MM.1S (cell line): Measurements from ENCODE around the gene SLC22A3.

Source experiments
- DNase-seq: peaks from one replicate; pipeline ENCODE4 v3.0.0-alpha.2; 2015
- H2AFZ ChIP-seq: fragments of 300-600 bp; sonication (generic); 2 replicates; pipeline ENCODE4 v1.6.0; 2016; ENCODE audit warnings: antibody characterized with exemption, low read length
- H3F3A ChIP-seq: fragments of 300-600 bp; sonication (generic); 2 replicates; pipeline ENCODE4 v1.6.1; 2016; ENCODE audit warnings: mild to moderate bottlenecking, antibody characterized with exemption, low read length, moderate library complexity, mixed read lengths; ENCODE audit not compliant: insufficient read depth
- H3K27ac ChIP-seq: fragments of 300-600 bp; sonication (generic); 2 replicates; pipeline ENCODE4 v1.5.1; 2016; ENCODE audit warnings: mild to moderate bottlenecking, low read length
- H3K27me3 ChIP-seq: fragments of 300-600 bp; sonication (generic); replicated peaks from 2 replicates; pipeline ENCODE4 v1.6.0; 2016; ENCODE audit warnings: low read length; ENCODE audit not compliant: insufficient read depth
- H3K36me3 ChIP-seq: fragments of 300-600 bp; sonication (generic); replicated peaks from 2 replicates; pipeline ENCODE4 v1.6.1; 2016; ENCODE audit warnings: mild to moderate bottlenecking, low read length, mixed read lengths; ENCODE audit not compliant: insufficient read depth
- H3K4me1 ChIP-seq: fragments of 300-600 bp; sonication (generic); 2 replicates; pipeline ENCODE4 v1.6.1; 2016; ENCODE audit warnings: low read length, mixed read lengths
- H3K4me2 ChIP-seq: fragments of 300-600 bp; sonication (generic); 2 replicates; pipeline ENCODE4 v1.6.0; 2016; ENCODE audit warnings: low read depth, low read length
- H3K4me3 ChIP-seq: fragments of 300-600 bp; sonication (generic); 2 replicates; pipeline ENCODE4 v1.5.1; 2016; ENCODE audit warnings: low read length, mixed read lengths
- H3K79me2 ChIP-seq: fragments of 300-600 bp; sonication (generic); 2 replicates; pipeline ENCODE4 v1.6.1; 2016; ENCODE audit warnings: mixed run types, low read length, mixed read lengths
- H3K9ac ChIP-seq: fragments of 300-600 bp; sonication (generic); 2 replicates; pipeline ENCODE4 v1.6.1; 2016; ENCODE audit warnings: low read length, mixed read lengths
- H3K9me2 ChIP-seq: fragments of 300-600 bp; sonication (generic); replicated peaks from 2 replicates; pipeline ENCODE4 v1.6.1; 2016; ENCODE audit warnings: mild to moderate bottlenecking, low read length, mixed read lengths; ENCODE audit not compliant: insufficient read depth
- H3K9me3 ChIP-seq: fragments of 300-600 bp; sonication (generic); replicated peaks from 2 replicates; pipeline ENCODE4 v1.6.1; 2016; ENCODE audit warnings: mild to moderate bottlenecking, low read length, mixed read lengths; ENCODE audit not compliant: insufficient read depth
- H4K20me1 ChIP-seq: fragments of 300-600 bp; sonication (generic); 2 replicates; pipeline ENCODE4 v1.6.1; 2016; ENCODE audit warnings: mild to moderate bottlenecking, low read length, moderate library complexity, mixed read lengths; ENCODE audit not compliant: insufficient read depth
- EZH2 ChIP-seq: fragments of 300-600 bp; sonication (generic); optimal IDR thresholded peaks from 2 replicates; pipeline ENCODE3; 2017; ENCODE audit warnings: low read depth, mild to moderate bottlenecking, antibody characterized with exemption, low read length, mixed read lengths
- EZH2phosphoT487 ChIP-seq: fragments of 300-600 bp; sonication (generic); IDR thresholded peaks from 2 replicates; pipeline ENCODE4 v1.6.1; 2018; ENCODE audit warnings: antibody characterized with exemption, low read length
- TF ChIP-seq, protein P1 (sequence below): fragments of 300-600 bp; sonication (generic); IDR thresholded peaks from 2 replicates; pipeline ENCODE4 v1.5.1; 2016; ENCODE audit warnings: antibody characterized with exemption, low read length, mixed read lengths

The SLC22A3 gene

DNA sequence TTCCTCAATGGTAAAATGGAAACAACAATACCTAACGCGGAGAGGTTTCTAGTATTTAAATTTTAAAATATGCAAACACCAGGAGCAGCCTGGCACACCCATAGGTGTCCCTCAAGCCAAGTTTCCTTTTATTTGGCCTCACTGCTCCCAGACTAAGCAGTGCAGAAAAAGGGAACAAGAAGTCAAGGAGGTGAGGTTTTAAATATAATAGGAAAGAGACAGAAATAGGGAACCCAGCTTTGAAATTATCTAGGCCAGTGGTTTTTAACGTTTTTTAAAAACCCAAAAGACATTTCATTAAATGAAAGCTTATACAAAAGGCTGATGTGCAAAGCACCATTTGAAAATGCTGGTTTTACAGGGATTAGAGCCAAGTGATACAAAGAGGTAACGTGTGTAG, 109.6 kb downstream of the SLC22A3 start:
- Histone ChIP-seq H3K4me3 (no peak overlapping the region), H3K9me3 (no peaks in the 10 kb centered on the region), H3K4me2 (no peak overlapping the region), H4K20me1 (no peaks in the 10 kb centered on the region), H3K9me2 (no peaks in the 10 kb centered on the region), H3K9ac (no peak overlapping the region), H2AFZ (no peak overlapping the region), H3K4me1 (peaks cover 4% of the 10 kb centered on the region), H3F3A (no peaks in the 10 kb centered on the region), H3K79me2 (no peaks in the 10 kb centered on the region), H3K27ac (no peak overlapping the region), H3K36me3 (no peaks in the 10 kb centered on the region), H3K27me3 (no peaks in the 10 kb centered on the region)
- DNase-seq, result no peak
- TF ChIP-seq, protein P1, sequence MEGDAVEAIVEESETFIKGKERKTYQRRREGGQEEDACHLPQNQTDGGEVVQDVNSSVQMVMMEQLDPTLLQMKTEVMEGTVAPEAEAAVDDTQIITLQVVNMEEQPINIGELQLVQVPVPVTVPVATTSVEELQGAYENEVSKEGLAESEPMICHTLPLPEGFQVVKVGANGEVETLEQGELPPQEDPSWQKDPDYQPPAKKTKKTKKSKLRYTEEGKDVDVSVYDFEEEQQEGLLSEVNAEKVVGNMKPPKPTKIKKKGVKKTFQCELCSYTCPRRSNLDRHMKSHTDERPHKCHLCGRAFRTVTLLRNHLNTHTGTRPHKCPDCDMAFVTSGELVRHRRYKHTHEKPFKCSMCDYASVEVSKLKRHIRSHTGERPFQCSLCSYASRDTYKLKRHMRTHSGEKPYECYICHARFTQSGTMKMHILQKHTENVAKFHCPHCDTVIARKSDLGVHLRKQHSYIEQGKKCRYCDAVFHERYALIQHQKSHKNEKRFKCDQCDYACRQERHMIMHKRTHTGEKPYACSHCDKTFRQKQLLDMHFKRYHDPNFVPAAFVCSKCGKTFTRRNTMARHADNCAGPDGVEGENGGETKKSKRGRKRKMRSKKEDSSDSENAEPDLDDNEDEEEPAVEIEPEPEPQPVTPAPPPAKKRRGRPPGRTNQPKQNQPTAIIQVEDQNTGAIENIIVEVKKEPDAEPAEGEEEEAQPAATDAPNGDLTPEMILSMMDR, result no peak
- TF ChIP-seq EZH2, result no peak

DNA sequence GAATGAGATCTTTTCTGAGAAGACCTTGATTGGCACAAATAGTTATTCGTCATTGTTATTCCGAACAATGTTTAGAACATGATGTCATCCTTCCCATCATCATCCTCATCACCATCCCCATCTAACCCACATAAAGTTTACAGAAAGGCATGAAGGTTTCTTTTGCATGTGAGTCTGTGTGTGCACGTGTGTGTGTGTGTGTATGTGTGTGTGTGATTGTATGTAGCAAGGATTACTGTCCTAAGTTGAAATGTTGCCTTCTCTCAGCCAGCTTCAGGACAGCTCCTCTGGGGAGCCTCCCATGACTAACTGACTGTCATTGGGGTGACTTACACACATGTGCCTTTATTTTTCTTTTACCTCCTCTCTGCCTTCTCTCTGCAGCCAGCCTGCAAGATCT, 113.5 kb downstream of the SLC22A3 start:
- H3K9ac ChIP-seq, result no peak overlapping the region
- no peaks in the 10 kb centered on the region for H4K20me1 ChIP-seq
- H3K4me1 ChIP-seq, result peaks cover 8% of the 10 kb centered on the region

DNA sequence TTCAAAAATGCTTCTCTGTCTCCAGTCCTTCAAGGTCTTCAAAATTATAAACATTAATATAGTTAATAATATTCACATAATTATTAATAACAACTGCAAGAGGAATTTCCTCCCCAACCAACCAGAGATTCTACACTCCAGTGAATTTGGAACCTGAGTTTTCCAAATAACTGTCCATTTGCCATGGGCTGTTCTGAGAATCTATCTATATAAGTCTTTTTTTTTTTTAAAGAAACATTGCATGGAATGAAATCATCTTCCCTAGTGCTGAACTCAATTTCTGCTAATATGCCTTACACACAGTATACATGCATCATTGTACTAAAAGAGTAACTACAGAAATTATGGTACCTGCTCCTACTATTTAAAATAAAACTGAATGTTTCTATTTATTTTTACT, 113.9 kb downstream of the SLC22A3 start:
- Histone ChIP-seq H3K36me3 (no peaks in the 10 kb centered on the region), H3K27ac (no peak overlapping the region), H3K9ac (no peak overlapping the region), H3F3A (no peaks in the 10 kb centered on the region), H3K4me1 (peaks cover 8% of the 10 kb centered on the region), H4K20me1 (no peaks in the 10 kb centered on the region), H3K4me2 (no peak overlapping the region), H3K9me2 (no peaks in the 10 kb centered on the region), H3K27me3 (no peaks in the 10 kb centered on the region), H3K9me3 (no peaks in the 10 kb centered on the region), H2AFZ (no peak overlapping the region), H3K4me3 (no peak overlapping the region), H3K79me2 (no peaks in the 10 kb centered on the region)
- no peak for TF ChIP-seq EZH2
- TF ChIP-seq EZH2phosphoT487, result no peak
- TF ChIP-seq, protein P1, result no peak
- no peak for DNase-seq

More for the DNA sequence above, 113.5 kb downstream of the SLC22A3 start:
- Histone ChIP-seq H2AFZ (no peak overlapping the region), H3K9me2 (no peaks in the 10 kb centered on the region), H3K27ac (no peak overlapping the region), H3K79me2 (no peaks in the 10 kb centered on the region), H3F3A (no peaks in the 10 kb centered on the region), H3K4me3 (no peak overlapping the region), H3K4me2 (no peak overlapping the region), H3K36me3 (no peaks in the 10 kb centered on the region), H3K9me3 (no peaks in the 10 kb centered on the region), H3K27me3 (no peaks in the 10 kb centered on the region)
- DNase-seq, result no peak
- TF ChIP-seq, protein P1, result no peak
- TF ChIP-seq EZH2phosphoT487, result no peak
